HFF-Myc (cell line): ENCODE results near the gene CLPTM1L.
"Not testable (repeated sequence)": the region's sequence is repeated elsewhere in the genome, so short reads cannot be mapped to it uniquely, and the experiment has no call there.

Source experiments
- DNase-seq: peaks from one replicate; pipeline ENCODE4 v3.0.0-alpha.2; 2011; ENCODE audit warnings: low read depth; ENCODE audit errors: extremely low read depth
- H3K4me3 ChIP-seq: replicated peaks from 2 replicates; pipeline ENCODE4 v1.5.1; 2011; ENCODE audit warnings: low read depth, mild to moderate bottlenecking, control low read depth, low read length
- CTCF ChIP-seq: IDR thresholded peaks from 2 replicates; pipeline ENCODE4 v1.5.1; 2012; ENCODE audit warnings: mild to moderate bottlenecking, low read depth, low read length, control low read depth; ENCODE audit errors: missing control alignments

CLPTM1L gene

GRCh38 chr5:1285141-1285540 is 59.8 kb downstream of the CLPTM1L start:
- no peak overlapping the region for H3K4me3 ChIP-seq
- no peak for TF ChIP-seq CTCF
- no peak for DNase-seq

DNA sequence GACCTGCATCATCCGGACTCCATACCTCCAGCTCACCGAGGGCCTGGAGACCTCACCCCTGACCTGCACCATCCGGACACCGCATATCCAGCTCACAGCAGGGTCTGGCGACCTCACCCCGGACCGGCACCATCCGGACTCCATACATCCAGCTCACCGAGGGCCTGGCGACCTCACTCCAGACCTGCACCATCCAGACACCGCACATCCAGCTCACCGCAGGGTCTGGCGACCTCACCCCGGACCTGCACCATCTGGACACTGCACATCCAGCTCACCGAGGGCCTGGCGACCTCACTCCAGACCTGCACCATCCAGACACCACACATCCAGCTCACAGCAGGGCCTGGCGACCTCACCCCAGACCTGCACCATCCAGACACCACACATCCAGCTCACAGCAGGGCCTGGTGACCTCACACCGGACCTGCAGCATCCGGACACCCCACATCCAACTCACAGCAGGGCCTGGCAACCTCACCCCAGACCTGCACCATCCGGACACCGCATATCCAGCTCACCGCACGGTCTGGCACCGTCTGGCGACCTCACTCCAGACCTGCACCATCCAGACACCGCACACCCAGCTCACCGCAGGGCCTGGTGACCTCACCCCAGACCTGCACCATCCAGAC is 60.4 kb downstream of the CLPTM1L start:
- not testable (repeated sequence) for H3K4me3 ChIP-seq, DNase-seq

- not testable (repeated sequence) for H3K4me3 ChIP-seq, DNase-seq
Observed at GRCh38 chr5:1283729-1284041, 61.2 kb downstream of the CLPTM1L start.

- not testable (repeated sequence) for DNase-seq, H3K4me3 ChIP-seq
Observed at GRCh38 chr5:1282993-1283728, 61.7 kb downstream of the CLPTM1L start.

DNA sequence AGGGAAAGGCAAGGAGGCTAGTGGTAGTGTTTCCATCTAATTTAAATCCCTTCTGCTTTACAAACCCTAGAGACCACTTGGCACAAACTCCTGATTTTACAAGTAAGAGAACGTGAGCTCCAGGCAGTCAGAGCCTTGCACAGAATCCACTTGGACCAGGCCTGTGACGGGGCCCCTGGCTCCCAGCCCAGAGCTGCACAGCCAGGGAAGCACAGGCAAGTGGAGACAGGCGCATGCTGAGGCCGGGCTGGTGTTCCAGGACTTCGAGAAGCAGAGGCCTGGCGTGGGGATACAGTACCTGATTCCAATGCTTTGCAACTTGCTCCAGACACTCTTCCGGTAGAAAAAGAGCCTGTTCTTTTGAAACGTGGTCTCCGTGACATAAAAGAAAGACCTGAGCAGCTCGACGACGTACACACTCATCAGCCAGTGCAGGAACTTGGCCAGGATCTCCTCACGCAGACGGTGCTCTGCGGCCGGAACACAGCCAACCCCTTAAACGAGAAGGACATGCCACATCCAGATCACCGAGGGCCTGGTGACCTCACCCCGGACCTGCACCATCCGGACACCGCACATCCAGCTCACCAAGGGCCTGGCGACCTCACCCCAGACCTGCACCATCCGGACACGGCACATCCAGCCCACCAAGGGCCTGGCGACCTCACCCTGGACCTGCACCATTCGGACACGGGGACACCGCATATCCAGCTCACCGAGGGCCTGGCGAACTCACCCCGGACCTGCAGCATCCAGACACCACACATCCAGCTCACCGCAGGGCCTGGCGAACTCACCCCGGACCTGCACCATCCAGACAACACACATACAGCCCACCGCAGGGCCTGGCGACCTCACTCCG is 62.5 kb downstream of the CLPTM1L start:
- TF ChIP-seq CTCF: no peak
- H3K4me3 ChIP-seq: no peak overlapping the region
- DNase-seq: no peak

DNA sequence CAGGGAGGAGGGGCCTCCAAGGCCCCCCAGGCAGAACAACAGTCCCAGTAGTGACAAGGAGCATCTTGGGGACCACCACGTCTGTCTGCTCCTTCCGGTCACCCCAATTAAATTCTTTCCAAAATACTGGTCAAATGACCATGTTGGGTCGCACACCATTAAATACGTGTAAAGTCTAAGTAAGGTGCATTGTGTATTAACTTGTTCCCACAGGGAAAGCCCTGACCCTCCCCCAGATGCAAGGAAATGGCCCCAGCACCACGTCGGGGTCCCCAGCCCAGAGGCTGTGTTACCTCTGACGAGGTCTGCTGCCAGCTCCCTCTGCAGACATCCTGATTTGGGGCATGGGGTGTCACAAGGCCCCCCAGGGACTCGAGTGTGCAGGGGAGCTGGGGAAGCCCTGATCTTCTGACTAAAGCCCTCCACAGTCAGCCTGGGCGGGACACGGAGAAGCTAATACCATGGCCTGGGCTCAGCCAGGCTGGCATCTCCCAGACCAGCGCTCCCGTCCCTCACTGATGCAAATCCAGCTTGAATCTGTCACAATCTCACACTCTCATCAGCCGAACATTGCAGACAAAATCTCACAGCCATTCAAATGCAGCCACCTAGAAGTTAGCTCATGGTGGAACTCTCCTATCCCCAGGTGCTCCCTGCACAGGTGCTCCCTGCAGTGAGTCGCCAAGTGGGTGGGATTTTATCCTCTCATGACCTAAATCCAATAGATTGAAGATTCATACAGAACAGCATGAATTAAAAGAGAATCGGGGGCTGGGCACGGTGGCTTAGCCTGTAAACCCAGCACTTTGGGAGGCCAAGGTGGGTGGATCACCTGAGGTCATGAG is 63.6 kb downstream of the CLPTM1L start:
- no peak for TF ChIP-seq CTCF
- H3K4me3 ChIP-seq: no peak overlapping the region
- no peak for DNase-seq

- no peak overlapping the region for H3K4me3 ChIP-seq
- no peak for DNase-seq
- TF ChIP-seq CTCF: no peak
Observed at GRCh38 chr5:1280177-1281037, 64.5 kb downstream of the CLPTM1L start.
